Measurements from ENCODE around the gene NR0B2.

NR0B2 gene

GRCh38 chr1:26938659-26939025 is 24.9 kb upstream of the NR0B2 start:
- in situ Hi-C loops (cut with HindIII; ENCODE audit: low pct_ligation_motif_present, low pct_unique_long_range_greater_than_20kb, low sequenced_read_pairs) = no loop called here

GRCh38 chr1:26938004-26938658 is 24.4 kb upstream of the NR0B2 start:
- in situ Hi-C loops (cut with HindIII; ENCODE audit: low pct_ligation_motif_present, low pct_unique_long_range_greater_than_20kb, low sequenced_read_pairs) = no loop called here
- no peak for DNase-seq

More at GRCh38 chr1:26938659-26939025, 24.9 kb upstream of the NR0B2 start:
- DNase-seq = no peak

GRCh38 chr1:26936823-26937222 is 23.0 kb upstream of the NR0B2 start:
- no peak for DNase-seq
- in situ Hi-C loops (cut with HindIII; ENCODE audit: low pct_ligation_motif_present, low pct_unique_long_range_greater_than_20kb, low sequenced_read_pairs) = no loop called here

- DNase-seq = no peak
- in situ Hi-C loops (cut with HindIII; ENCODE audit: low pct_ligation_motif_present, low pct_unique_long_range_greater_than_20kb, low sequenced_read_pairs) = no loop called here
Measured at GRCh38 chr1:26932531-26932930, 18.8 kb upstream of the NR0B2 start.

GRCh38 chr1:26923711-26924110 is 9.9 kb upstream of the NR0B2 start:
- no peak for DNase-seq
- in situ Hi-C loops (cut with HindIII; ENCODE audit: low pct_ligation_motif_present, low pct_unique_long_range_greater_than_20kb, low sequenced_read_pairs) = no loop called here

- in situ Hi-C loops (cut with HindIII; ENCODE audit: low pct_ligation_motif_present, low pct_unique_long_range_greater_than_20kb, low sequenced_read_pairs) = no loop called here
- no peak for DNase-seq
Measured at GRCh38 chr1:26922901-26923300, 9.1 kb upstream of the NR0B2 start.

- in situ Hi-C loops (cut with HindIII; ENCODE audit: low pct_ligation_motif_present, low pct_unique_long_range_greater_than_20kb, low sequenced_read_pairs) = no loop called here
- no peak for DNase-seq
Measured at GRCh38 chr1:26922431-26922729, 8.6 kb upstream of the NR0B2 start.

- in situ Hi-C loops (cut with HindIII; ENCODE audit: low pct_ligation_motif_present, low pct_unique_long_range_greater_than_20kb, low sequenced_read_pairs) = no loop called here
- peak; percentile 96 for DNase-seq
Measured at GRCh38 chr1:26921540-26922430, 8.0 kb upstream of the NR0B2 start, which contains the start of gene NUDC. Gene NUDC, plus strand, starts transcription at chr1:26921743. Its CDS starts 106 bp downstream, at chr1:26921849.

- in situ Hi-C loops (cut with HindIII; ENCODE audit: low pct_ligation_motif_present, low pct_unique_long_range_greater_than_20kb, low sequenced_read_pairs) = no loop called here
- DNase-seq = no peak
Measured at GRCh38 chr1:26921126-26921539, 7.4 kb upstream of the NR0B2 start.

GRCh38 chr1:26915204-26915842 is 1.5 kb upstream of the NR0B2 start:
- no peak for DNase-seq
- in situ Hi-C loops (cut with HindIII; ENCODE audit: low pct_ligation_motif_present, low pct_unique_long_range_greater_than_20kb, low sequenced_read_pairs) = no loop called here

GRCh38 chr1:26913389-26913753 is 404 bp downstream of the NR0B2 start:
- no peak for DNase-seq
- in situ Hi-C loops (cut with HindIII; ENCODE audit: low pct_ligation_motif_present, low pct_unique_long_range_greater_than_20kb, low sequenced_read_pairs) = no loop called here

- DNase-seq = no peak
- in situ Hi-C loops (cut with HindIII; ENCODE audit: low pct_ligation_motif_present, low pct_unique_long_range_greater_than_20kb, low sequenced_read_pairs) = no loop called here
Measured at GRCh38 chr1:26912147-26912490, 1.7 kb downstream of the NR0B2 start.

- in situ Hi-C loops (cut with HindIII; ENCODE audit: low pct_ligation_motif_present, low pct_unique_long_range_greater_than_20kb, low sequenced_read_pairs) = no loop called here
- no peak for DNase-seq
Measured at GRCh38 chr1:26911399-26912146, 2.2 kb downstream of the NR0B2 start.

GRCh38 chr1:26910343-26911160 is 3.2 kb downstream of the NR0B2 start:
- no peak for DNase-seq
- in situ Hi-C loops (cut with HindIII; ENCODE audit: low pct_ligation_motif_present, low pct_unique_long_range_greater_than_20kb, low sequenced_read_pairs) = no loop called here

- in situ Hi-C loops (cut with HindIII; ENCODE audit: low pct_ligation_motif_present, low pct_unique_long_range_greater_than_20kb, low sequenced_read_pairs) = no loop called here
- no peak for DNase-seq
Measured at GRCh38 chr1:26909951-26910342, 3.8 kb downstream of the NR0B2 start.

GRCh38 chr1:26907071-26907917 is 6.5 kb downstream of the NR0B2 start:
- DNase-seq = peak; percentile 94
- in situ Hi-C loops (cut with HindIII; ENCODE audit: low pct_ligation_motif_present, low pct_unique_long_range_greater_than_20kb, low sequenced_read_pairs) = no loop called here

- in situ Hi-C loops (cut with HindIII; ENCODE audit: low pct_ligation_motif_present, low pct_unique_long_range_greater_than_20kb, low sequenced_read_pairs) = no loop called here
- DNase-seq = no peak
Measured at GRCh38 chr1:26900815-26901511, 12.8 kb downstream of the NR0B2 start.

Measured in ACHN (cell line).